Umbilical cord (tissue), 2 donors: ENCODE results near the gene KANK3. TPM values are rescaled to one million over a fixed set of nuclear protein-coding genes. Genes with fewer than 3 reads are reported as not detected.
"Not testable (repeated sequence)": the region's sequence is repeated elsewhere in the genome, so short reads cannot be mapped to it uniquely, and the experiment has no call there.

Experiments
- DNase-seq: peaks from one replicate; pipeline ENCODE4 v3.0.0-alpha.2; 2015; ENCODE audit warnings: low spot score
- total RNA-seq: library from RNA; depleted of rRNA; stranded (reverse); fragments of >200 nt; gene quantifications from one replicate; pipeline ENCODE4 v1.2.3, GENCODE V29; 2014; ENCODE audit warnings: low replicate concordance; ENCODE audit not compliant: insufficient read depth

KANK3 gene
- total RNA-seq, 1 donor from 2014 or later: 3.9 TPM

DNA sequence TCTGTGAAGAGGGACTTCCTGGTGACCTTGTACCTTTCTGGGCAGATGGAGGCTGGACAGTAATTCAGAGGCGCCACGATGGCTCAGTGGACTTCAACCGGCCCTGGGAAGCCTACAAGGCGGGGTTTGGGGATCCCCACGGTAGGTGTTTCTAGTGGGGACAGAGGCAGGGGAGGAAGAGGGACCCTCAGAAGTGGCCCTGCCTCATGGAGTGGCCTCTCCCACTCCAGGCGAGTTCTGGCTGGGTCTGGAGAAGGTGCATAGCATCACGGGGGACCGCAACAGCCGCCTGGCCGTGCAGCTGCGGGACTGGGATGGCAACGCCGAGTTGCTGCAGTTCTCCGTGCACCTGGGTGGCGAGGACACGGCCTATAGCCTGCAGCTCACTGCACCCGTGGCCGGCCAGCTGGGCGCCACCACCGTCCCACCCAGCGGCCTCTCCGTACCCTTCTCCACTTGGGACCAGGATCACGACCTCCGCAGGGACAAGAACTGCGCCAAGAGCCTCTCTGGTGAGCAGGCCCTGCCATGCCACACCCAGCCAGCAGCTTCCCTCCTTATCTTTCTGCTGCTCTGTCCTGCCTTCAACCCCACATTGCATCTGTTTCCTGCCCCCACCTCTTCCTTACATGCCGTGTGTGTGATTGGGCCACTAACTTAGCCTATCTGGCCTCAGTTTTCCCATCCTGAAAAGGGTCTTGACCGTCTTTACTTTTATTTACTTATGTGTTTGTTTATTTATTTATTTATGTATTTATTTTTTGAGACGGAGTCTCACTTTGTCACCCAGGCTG is 28.1 kb upstream of the KANK3 start:
- no peak for DNase-seq

DNA sequence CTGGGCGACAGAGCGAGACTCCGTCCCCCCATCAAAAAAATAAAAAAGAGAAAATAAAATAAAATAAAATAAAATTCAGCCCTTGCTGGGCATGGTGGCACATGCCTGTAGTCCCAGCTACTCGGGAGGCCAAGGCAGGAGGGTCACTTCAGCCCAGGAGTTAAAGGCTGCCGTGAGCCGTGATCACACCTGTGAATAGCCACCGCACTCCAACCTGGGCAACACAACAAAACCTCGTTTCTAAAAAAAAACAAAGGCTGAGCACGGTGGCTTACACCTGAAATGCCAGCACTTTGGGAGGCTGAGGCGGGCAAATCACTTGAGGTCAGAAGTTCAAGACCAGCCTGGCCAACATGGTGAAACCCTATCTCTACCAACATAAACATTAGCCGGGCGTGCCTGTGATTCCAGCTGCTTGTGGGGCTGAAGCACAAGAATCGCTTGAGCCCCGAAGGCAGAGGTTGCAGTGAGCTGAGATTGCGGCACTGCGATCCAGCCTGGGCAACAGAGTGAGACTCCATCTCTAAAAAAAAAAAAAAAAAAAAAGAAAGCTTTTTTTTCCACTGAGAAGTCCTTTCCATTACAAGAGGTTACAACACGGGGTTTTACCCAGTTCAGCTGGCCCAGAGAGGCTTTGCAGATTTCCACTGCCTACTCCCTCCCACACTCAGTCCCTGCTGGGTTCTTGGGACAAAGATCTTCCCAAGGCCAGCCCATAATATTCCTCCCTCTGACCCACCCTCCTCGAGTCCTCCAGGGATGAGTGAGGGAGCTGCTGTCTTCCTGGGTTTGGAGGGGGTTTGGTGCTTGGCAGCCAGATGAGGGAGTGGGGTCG is 27.3 kb upstream of the KANK3 start:
- DNase-seq: no peak

DNA sequence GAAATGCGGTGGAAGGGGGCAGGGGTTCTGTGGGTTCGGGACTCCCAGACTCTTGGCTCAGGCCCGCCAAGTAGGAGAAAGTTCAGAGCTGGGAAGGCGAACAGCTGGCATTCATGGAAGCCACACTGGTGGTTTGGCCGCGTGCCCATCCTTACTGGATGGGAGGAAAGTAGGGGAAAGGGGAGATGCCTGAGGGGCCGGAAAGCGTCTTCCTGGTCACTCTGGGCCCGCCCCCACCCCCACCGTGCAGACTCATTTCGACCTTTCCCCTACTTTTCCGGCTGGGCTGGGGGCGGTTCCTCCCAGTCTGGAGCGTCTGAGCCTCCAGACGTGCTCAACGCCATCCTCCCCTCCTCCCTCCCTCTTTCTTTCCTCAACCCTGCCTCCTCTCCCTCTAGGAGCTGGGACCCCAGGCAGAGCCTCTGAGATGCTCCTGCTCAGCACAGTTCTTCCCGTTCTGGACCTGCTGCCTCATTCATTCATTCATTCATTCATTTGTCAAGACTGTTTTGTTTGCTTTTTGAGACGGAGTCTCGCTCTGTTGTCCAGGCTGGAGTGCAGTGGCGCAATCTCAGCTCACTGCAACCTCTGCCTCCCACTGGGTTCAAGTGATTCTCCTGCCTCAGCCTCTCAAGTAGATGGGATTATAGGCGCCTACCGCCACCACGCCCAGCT is 24.4 kb upstream of the KANK3 start:
- DNase-seq: peak; percentile 96

DNA sequence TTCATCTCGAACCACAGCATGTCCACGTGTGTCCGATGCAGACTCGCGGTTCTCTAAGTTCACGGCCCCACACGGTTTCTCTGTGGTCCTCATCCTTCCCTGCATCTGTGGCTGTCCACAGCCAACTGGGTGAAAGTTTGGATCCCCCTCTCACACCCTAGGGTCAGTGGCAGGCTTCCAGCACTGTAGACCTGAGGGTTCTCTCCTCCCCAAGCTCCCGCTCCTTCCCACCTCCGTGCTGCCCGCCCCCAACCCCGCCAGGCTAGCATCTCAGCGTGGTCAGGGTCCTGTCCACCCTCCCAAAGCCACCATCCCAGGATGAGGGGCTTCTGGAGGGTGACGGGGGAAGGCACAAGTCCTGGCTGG is 23.9 kb upstream of the KANK3 start:
- DNase-seq: peak; percentile 40

DNA sequence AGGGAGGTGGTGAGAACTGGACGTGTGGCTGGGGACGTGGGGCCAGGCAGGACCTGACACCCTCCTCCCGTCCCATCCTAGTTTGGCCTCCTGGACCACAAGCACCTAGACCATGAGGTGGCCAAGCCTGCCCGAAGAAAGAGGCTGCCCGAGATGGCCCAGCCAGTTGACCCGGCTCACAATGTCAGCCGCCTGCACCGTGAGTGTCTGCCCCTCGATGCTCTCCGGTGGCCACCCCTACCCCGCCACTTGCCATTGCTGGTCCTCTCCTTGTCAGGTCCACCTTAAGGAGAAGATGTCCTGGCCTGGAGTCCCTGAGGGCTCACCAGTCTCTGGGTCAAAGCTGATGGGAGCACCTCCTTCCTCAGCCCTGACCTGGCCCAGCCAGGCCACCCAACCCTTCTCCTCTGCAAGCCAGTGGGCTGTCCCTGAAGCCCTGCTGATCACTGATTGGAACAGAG is 23.1 kb upstream of the KANK3 start:
- DNase-seq: no peak

DNA sequence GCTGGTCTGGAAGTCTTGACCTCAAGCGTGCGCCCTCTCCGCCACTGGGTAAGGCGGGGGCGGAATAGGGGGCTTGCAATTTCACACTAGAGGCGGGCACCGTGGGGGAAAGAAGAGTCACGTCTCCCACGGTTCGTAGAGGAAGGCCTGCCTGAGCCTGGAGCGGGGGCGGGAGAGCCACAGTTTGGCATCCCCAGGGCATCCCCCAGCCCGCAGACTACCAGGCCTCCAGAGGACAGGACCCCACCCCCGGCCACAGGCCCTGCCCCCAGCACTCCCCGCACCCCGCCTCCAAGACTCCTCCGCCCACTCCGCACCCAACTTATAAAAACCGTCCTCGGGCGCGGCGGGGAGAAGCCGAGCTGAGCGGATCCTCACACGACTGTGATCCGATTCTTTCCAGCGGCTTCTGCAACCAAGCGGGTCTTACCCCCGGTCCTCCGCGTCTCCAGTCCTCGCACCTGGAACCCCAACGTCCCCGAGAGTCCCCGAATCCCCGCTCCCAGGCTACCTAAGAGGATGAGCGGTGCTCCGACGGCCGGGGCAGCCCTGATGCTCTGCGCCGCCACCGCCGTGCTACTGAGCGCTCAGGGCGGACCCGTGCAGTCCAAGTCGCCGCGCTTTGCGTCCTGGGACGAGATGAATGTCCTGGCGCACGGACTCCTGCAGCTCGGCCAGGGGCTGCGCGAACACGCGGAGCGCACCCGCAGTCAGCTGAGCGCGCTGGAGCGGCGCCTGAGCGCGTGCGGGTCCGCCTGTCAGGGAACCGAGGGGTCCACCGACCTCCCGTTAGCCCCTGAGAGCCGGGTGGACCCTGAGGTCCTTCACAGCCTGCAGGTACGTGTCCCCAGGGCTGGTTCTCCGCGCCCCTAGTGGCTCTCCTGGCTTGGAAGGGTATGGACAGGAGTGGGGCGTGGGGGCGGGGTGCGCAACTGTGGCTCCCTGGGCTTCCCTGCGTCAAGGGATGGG is 21.0 kb upstream of the KANK3 start, which contains the start of gene ANGPTL4:
TSS of gene ANGPTL4 (plus strand) at position 353 of the 969 bp plus-strand sequence. CDS start at position 520, 167 bp downstream.
- peak; percentile 82 for DNase-seq

DNA sequence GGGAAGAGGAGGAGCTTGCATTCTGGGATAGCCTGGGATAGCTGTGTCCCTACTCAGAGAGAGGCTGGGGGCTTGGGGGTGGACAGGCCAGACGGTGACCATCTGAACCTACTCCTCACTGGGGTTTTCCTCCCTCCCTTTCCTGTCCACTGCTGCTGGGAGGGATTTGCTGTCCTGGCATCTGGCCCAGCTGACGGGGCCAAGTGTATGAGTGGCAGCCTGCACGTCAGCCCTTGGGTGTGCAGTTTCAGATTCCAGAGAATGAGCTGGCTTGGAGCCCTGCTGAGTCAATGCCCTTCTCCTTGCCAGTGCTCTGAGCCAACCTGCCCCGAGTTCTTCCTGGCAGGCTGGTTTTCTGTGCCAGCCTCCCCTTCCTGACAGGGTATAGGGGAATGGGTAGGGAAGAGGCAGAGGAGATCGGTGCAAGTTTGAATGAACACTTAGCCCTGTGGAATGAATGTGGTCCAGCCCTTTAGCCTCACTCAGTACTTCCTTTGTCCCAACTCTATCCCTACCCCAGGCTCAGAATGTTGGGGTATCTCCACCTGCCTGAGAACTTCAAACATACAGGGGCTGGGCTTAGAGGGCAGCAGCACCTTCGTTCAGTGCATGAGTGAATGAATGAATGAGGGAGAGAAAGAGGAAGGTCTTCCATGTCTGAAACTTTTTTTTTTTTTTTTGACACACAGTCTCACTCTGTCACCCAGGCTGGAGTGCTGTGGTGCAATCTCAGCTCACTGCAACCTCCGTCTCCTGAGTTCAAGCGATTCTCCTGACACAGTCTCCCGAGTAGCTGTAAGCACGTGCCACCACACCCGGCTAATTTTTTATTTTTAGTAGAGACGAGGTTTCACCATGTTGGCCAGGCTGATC is 19.1 kb upstream of the KANK3 start:
- DNase-seq: peak; percentile 96

DNA sequence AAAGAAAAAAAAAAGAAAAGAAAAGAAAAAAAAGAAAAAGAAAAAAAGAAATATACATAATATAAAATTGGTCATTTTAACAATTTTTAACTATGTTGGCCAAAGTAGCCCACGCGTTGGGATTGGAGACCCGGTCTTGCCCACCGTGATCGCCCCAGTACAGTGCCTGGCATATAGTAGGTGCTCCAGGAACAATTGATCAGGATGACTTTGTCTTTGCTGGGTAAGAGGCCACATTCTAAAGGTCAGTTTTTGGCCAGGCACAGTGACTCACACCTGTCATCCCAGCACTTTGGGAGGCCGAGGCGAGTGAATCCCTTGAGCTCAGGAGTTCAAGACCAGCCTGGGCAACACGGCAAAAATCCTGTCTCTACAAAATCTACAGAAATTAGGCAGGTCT is 17.1 kb upstream of the KANK3 start:
- no peak for DNase-seq

DNA sequence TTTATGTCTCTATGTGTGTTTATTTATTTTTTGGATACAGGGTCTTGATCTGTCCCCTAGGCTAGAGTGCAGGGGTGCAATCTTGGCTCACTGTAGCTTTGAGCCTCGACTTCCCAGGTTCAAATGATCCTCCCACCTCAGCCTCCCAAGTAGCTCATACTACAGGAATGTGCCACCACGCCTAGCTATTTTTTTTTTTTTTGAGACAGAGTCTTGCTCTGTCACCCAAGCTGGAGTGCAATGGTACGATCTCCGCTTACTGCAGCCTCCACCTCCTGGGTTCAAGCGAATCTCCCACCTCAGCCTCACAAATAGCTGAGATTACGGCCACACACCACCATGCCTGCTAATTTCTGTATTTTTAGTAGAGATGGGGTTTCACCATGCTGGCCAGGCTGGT is 15.9 kb upstream of the KANK3 start:
- no peak for DNase-seq

DNA sequence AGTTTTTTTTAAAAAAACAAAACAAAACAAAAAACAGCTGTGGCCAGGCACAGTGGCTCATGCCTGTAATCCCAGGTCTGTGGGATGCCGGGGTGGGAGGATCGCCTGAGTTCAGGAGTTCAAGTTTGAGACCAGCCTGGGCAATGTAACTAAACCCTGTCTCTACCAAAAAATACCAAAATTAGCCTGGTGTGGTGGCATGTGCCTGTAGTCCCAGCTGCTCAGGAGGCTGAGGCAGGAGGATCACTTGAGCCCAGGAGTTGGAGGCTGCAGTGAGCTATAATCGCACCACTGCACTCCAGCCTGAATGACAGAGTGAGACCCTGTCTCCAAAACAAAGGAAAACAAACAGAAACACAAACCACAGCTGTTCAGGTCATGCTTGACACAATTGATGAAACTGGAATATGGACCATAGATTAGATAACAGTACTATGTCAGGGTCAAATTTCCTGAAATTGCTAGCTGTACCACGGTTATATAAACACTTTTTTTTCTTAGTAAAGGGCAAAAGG is 14.0 kb upstream of the KANK3 start:
- no peak for DNase-seq

DNA sequence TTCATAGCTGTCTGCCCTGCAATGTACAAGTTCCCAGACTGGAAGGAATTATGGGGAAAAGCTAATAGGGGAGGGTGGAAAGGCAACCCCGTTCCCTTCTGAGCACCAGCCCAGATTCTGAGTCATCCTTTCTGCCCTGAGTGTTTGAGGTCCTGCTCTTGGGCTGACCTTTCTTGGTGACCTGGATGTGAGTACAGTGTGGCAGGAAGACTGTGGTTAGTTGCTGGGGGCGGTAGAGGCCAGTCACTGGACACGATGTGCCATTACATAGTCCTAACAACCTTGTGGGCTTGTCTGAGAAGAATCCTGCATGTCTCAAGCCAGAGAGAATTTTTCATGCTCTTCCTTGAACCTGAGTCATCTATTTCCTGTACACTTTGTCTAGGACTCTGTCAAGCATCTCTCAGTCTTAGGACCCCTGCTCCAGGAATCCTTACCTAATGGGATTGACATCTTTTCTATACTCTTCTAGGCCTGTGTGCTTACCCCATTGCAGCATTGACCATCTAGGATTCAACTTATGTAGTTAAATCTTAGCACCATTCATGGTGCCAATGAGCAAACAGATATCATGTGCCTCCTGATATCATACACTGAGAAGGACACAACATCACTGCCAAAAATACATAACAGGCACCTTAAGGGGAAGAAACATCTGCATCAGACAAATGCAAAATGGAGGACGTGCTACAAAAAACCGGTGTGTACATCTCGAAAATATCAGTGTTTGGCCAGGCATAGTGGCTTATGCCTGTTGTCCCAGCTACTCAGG is 12.8 kb upstream of the KANK3 start:
- no peak for DNase-seq

DNA sequence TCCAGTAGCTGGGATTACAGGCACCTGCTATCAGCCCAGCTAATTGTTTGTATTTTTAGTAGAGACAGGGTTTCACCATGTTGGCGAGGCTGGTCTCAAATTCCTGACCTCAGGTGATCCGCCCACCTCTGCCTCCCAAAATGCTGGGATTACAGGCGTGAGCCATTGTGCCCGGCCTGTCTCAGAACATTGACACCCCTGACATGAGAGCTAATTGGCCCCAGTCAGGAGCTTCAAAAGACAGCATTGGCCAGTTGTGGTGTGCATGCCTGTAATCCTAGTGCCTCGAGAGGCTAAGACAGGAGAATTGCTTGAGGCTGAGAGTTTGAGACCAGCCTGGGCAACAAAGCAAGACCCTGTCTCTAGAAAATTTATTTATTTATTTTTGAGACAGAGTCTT is 9.8 kb upstream of the KANK3 start:
- DNase-seq: not testable (repeated sequence)

DNA sequence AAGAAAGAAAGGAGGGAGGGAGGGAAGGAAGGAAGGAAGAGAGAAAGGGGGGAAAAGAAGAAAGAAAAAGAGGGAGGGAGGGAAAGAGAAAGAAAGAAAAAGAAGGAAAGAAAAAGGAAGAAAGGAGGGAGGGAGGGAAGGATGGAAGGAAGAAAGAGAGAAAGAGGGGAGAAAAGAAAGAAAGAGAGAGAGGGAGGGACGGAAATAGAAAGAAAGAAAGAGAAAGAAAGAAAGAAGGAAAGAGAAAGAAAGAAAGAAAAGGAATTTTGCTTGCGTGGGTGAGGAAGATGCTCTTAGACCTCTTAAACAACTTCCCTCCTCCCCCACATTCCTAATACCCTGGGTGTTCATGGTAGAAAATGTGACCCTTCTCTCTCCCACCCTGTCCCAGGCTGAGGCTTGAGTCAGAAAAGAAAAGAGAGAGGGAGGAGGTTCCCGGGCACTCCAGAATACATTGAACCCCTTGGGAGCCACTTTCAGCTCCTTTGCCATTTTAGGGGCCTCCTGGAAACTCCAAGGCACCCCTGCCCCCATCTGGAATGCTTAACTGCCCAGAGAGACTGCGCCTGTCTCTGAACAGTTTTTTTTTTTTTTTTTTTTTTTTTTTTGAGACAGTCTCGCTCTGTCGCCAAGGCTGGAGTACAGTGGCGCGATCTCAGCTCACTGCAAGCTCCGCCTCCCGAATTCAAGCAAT is 9.2 kb upstream of the KANK3 start:
- DNase-seq: peak; percentile 65

DNA sequence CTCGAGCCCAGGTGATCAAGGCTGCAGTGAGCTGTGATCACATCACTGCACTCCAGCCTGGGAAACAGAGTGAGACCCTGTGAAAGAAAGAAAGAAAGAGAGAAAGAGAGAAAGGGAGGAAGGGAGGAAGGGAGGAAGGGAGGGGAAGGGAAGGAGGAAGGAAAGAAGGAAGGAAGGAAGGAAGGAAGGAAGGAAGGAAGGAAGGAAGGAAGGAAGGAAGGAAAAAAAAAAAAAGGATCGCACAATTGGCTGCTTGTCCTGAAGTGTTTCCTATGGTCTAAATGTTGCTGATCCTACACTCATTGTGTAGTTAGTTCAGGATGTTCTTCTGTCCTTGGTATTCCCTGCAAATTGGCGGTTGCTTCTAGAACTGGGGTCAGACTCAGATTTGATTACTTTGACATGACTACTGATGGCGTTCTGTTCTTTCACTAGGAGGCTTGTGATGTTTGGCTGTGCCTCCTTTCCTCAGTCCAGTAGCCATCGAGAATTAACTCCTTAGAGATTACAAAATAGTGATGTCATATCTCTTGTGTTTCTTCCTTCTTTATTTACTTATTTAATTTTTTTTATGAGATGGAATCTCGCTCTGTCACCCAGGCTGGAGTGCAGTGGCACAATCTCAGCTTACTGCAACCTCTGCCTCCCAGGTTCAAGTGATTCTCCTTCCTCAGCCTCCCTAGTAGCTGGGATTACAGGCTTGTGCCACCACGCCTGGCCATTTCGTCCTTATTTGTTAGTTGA is 6.7 kb upstream of the KANK3 start:
- not testable (repeated sequence) for DNase-seq

DNA sequence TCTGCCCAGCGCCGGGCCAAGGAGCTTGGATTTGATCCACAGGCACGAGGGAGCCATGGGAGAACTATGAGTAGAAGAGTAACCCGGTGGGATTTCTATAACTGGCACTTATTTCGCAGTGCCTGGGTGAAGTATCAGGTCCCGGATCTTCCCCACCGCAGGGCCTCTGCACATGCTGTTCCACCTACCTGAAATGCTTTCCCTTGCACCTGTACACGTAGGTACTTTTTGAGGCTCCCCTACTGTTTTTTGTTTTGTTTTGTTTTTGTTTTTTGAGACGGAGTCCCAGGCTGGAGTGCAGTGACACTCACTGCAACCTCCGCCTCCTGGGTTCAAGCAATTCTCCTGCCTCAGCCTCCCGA is 402 bp upstream of the KANK3 start:
- no peak for DNase-seq

DNA sequence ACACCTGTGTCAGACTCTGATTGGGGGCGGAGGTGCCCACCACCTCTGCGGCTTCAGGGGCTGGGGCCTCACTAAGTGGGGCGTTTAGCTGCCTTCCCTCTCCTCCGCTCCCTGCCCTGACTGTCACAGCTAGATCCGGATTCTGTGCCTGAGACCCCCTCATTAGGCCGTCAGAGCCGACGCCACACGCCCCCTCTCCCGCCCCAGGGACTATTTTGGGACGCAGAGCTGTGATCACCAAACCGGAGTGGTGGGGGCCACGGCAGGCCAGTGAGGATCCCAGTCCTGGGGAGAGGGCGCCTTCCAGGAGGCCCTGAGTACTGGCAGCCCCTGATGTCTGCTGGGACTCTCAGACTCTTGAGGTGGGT is 762 bp downstream of the KANK3 start:
- no peak for DNase-seq

DNA sequence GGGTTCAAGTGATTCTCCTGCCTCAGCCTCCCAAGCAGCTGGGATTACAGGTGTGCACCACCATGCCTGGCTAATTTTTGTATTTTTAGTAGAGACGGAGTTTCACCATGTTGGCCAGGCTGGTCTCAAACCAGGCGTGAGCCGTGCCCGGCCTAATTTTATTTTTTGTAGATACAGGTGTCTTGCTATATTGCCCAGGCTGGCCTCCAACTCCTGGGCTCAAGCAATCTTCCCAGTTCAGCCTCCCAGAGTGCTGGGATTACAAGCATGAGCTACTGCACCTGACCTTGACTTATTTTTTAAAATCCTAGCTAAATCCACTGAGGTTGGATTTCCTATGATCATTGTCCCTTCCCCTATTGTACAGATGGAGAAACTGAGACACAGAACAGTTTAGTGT is 1.6 kb downstream of the KANK3 start:
- DNase-seq: not testable (repeated sequence)
